ENCODE measurements around the gene GCSH.

The GCSH gene

GRCh38 chr16:81137754-81138153 is 41.6 kb upstream of the GCSH start:
- TF ChIP-seq, protein P1, sequence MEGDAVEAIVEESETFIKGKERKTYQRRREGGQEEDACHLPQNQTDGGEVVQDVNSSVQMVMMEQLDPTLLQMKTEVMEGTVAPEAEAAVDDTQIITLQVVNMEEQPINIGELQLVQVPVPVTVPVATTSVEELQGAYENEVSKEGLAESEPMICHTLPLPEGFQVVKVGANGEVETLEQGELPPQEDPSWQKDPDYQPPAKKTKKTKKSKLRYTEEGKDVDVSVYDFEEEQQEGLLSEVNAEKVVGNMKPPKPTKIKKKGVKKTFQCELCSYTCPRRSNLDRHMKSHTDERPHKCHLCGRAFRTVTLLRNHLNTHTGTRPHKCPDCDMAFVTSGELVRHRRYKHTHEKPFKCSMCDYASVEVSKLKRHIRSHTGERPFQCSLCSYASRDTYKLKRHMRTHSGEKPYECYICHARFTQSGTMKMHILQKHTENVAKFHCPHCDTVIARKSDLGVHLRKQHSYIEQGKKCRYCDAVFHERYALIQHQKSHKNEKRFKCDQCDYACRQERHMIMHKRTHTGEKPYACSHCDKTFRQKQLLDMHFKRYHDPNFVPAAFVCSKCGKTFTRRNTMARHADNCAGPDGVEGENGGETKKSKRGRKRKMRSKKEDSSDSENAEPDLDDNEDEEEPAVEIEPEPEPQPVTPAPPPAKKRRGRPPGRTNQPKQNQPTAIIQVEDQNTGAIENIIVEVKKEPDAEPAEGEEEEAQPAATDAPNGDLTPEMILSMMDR (IDR thresholded peaks at IDR 0.05; ENCODE audit: low read depth, low read length), result no peak
- no peak overlapping the region for H3K27ac ChIP-seq
- no peaks in the 10 kb centered on the region for H3K27me3 ChIP-seq (ENCODE audit: insufficient read depth, low read depth, severe bottlenecking)
- no peaks in the 10 kb centered on the region for H3K9me3 ChIP-seq (ENCODE audit: severe bottlenecking)
- H3K36me3 ChIP-seq, result no peaks in the 10 kb centered on the region
- no peak for DNase-seq
- H3K4me3 ChIP-seq (ENCODE audit: low read depth, low read length), result no peak overlapping the region

- no peak for DNase-seq
These were observed 40.5 kb upstream of the GCSH start for GRCh38 chr16:81136390-81137335.

DNA sequence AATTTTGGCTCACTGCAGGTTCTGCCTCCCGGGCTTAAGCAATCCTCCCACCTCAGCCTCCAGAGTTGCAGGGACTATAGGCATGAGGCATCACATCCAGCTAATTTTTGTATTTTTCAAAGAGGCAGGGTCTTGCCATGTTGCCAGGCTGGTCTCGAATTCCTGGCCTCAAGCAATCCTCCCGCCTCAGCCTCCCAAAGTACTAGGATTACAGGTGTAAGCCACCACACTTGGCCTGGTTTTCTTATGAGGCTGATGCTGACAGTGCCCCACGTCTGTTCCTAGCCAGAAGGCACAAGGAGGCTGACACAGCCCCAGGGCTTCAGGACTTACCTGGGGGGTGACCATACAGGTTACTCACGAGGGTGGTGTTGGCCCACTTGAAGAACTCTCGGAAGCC is 33.9 kb upstream of the GCSH start:
- Histone ChIP-seq H3K27ac (no peak overlapping the region), H3K27me3 (ENCODE audit: insufficient read depth, low read depth, severe bottlenecking) (no peaks in the 10 kb centered on the region), H3K4me3 (ENCODE audit: low read depth, low read length) (no peak overlapping the region), H3K36me3 (no peaks in the 10 kb centered on the region), H3K9me3 (ENCODE audit: severe bottlenecking) (no peaks in the 10 kb centered on the region)
- TF ChIP-seq, protein P1 (IDR thresholded peaks at IDR 0.05; ENCODE audit: low read depth, low read length), result no peak
- no peak for DNase-seq

More at GRCh38 chr16:81136390-81137335, 40.5 kb upstream of the GCSH start:
- Histone ChIP-seq H3K36me3 (no peaks in the 10 kb centered on the region), H3K27me3 (ENCODE audit: insufficient read depth, low read depth, severe bottlenecking) (no peaks in the 10 kb centered on the region), H3K27ac (no peak overlapping the region), H3K9me3 (ENCODE audit: severe bottlenecking) (no peaks in the 10 kb centered on the region), H3K4me3 (ENCODE audit: low read depth, low read length) (no peak overlapping the region)
- TF ChIP-seq, protein P1 (IDR thresholded peaks at IDR 0.05; ENCODE audit: low read depth, low read length), result no peak

GRCh38 chr16:81128726-81129524 is 32.7 kb upstream of the GCSH start:
- Histone ChIP-seq H3K27me3 (ENCODE audit: insufficient read depth, low read depth, severe bottlenecking) (no peaks in the 10 kb centered on the region), H3K9me3 (ENCODE audit: severe bottlenecking) (no peaks in the 10 kb centered on the region), H3K36me3 (no peaks in the 10 kb centered on the region), H3K4me3 (ENCODE audit: low read depth, low read length) (no peak overlapping the region), H3K27ac (no peak overlapping the region)
- DNase-seq, result no peak
- TF ChIP-seq, protein P1 (IDR thresholded peaks at IDR 0.05; ENCODE audit: low read depth, low read length), result no peak

DNA sequence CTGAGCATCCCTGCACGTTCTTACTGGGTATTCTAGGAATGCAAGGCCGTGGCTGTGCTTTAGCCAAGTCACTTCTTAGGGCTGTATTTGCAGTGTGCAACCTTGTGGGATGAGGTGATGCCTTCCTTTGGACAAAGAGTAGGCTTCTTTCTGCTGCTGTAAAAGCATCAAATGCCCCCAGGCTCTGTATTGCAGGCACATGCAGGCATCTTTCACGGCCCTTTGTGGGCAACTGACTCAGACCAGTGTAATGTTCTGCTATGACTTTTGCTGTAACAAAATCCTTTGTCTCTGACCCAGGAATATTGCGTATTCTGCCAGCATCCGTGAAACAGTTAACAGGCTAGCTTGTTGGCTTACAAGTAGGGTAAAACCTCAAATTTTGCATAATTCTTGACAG is 30.9 kb upstream of the GCSH start:
- Histone ChIP-seq H3K27me3 (ENCODE audit: insufficient read depth, low read depth, severe bottlenecking) (no peaks in the 10 kb centered on the region), H3K4me3 (ENCODE audit: low read depth, low read length) (no peak overlapping the region), H3K36me3 (no peaks in the 10 kb centered on the region), H3K9me3 (ENCODE audit: severe bottlenecking) (no peaks in the 10 kb centered on the region), H3K27ac (no peak overlapping the region)
- no peak for DNase-seq
- TF ChIP-seq, protein P1 (IDR thresholded peaks at IDR 0.05; ENCODE audit: low read depth, low read length), result no peak
